Measurements from ENCODE around the gene ATP11A.
"Not testable (repeated sequence)": the region's sequence is repeated elsewhere in the genome, so short reads cannot be mapped to it uniquely, and the experiment has no call there.

ATP11A gene

DNA sequence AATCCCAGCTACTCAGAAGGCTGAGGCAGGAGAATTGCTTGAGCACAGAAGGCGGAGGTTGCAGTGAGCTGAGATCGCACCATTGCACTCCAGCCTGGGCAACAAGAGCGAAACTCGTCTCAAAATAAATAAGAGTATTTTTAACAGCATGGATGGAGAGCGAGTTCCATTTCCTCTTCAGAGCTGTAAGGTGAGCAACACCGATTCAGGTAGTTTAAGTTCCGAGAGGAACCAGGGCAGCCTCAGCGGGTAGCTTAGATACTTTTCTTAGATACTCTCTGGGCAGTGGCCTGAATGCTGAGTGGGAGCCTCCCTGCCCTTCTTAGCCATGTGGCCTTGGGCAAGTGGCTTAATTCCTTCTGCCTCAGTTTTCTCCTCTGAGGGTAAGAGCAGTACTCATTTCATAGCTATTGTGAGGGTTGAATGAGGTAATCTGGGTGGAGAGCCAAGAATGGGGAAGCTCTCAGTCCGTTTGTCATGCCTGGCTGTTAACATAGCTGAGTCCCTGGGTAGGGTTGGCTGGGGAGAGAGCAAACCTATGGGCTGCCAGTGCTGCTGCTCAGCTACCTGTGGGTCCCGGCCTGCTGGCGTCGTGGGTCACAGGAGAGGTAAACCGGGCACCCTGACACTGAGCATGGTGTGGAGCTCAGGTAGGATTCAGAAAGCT is 4.1 kb downstream of the ATP11A start:
- no peak for DNase-seq

DNA sequence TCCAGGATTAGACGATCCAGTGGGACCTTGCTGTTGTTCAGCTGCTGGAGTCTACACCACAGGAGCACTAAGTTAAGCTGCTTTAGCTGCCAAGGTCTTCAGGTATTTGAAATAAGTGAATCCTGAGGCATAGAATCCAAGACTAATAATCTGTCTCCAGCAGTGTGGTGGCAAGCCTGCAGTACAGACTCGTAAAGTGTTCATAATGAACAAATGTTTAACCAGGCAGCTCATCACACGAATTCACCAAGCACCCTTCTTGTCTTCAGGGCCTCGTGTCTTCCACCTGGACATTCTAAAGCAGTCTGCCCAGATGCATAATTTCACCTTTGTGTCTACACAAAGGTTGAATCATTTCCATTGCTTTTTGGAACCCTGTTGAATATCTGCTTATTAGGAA is 5.3 kb downstream of the ATP11A start:
- no peak for DNase-seq

DNA sequence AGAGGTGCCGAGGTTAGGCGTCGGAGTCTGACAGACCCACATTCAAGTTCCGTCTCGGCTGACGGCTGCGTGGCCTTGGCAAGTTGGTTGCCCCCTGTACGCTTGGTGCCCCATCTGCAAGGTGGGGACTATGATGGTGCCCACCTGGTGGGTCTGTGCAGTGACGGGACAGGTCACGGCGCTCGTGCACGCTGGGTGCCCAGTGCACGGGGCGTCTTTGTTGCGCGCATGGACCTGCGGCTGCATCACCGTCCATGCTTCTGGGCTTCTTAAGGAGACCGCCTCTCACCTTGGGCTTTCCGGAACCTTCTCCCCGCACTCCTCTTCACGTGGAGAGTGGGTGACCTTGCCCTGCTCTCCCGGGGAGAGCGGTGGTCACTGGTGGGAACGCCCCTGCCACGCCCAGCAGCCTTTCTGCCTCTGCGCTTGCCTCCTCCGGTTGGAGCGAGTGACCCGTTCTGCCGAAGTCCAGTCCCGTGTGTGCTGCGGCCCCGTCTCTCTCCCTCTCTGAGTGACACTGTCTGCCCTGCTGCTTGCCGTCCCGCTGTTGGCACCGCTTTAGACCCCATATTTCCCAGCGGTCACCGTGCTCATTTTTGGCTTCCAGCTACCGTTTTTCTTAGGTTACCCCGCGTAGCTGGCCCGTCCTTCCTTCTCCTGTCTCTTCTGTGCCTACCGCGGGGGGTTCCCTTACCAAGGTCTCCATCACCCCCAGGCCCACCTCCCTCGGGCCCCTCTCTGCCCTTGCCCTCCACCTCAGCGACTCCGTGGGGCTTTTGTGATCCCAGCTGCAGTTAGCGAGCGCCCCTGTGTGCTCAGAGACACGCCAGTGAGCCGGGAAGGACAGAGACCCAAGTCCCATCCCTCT is 6.4 kb downstream of the ATP11A start:
- no peak for DNase-seq

GRCh38 chr13:112696869-112697465 is 7.1 kb downstream of the ATP11A start:
- no peak for DNase-seq

- DNase-seq = no peak
Measured at GRCh38 chr13:112697756-112698655, 8.2 kb downstream of the ATP11A start.

- no peak for DNase-seq
Measured at GRCh38 chr13:112699322-112699918, 9.6 kb downstream of the ATP11A start.

DNA sequence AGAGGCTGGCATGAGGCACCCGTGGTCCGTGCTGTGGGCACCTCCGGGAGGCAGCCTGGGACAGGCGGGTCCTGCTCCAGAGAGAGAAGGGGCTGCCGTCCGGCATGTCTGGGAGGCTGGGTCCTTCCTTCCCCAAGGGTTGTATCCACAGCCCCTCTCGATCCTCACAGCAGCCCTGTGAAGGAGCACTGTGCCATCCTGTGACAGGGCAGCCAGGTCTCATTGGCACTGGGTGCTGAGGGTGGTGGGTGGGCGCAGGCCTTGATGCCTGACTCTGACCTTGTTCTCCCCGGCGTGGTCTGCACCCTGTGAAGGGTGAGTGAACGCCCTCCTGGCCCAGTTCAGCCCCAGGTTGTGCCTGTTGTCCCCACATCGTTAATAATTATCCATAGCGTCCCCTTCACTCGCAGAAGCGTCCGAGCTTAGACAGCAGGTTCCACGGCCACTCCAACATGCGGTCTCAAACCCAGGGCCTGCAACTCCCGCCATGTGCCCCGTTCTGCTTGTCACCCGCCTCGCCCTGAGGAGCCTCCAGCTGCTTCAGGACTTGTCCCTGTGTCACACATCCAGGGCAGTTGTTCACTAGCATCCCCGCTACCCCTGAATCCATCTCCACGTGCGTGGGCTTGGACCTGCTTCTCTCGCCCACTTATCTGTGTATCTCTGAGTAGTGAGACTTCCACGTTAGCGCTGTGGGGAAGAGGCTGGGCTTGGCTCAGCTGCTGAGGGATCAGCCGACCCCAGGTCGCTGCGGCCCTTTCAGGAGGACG is 10.6 kb downstream of the ATP11A start:
- no peak for DNase-seq

DNA sequence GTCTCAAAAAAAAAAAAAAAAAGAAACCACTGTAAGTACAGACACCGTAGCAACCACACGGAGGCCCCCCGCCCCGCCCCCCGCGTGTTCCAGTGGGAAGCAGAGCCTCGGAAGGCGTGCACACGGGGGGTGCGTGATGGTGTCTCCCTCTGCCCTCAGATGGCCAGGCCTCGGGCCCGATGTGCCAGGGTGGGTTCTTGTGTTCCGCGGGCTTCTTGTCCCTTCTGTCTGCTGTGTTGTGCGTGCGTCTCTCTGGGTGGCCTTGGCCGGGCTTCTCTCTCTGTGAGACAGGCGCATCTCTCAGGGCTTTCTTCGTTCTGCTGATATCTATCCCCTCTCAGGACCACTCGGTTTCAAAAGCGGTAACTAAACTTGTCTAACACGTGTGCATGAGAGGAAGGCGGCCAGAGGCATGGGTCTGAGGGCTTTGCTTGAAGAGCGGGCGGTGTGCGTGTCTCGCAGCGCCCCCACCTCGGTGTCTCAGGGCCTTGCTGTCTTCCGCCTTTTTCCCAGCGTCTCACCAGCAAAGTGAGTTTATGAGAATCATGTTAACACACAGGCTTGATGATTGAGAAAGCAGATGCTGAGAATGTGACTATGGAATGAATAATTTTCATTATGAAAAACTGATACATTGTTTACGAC is 12.6 kb downstream of the ATP11A start:
- DNase-seq = no peak

DNA sequence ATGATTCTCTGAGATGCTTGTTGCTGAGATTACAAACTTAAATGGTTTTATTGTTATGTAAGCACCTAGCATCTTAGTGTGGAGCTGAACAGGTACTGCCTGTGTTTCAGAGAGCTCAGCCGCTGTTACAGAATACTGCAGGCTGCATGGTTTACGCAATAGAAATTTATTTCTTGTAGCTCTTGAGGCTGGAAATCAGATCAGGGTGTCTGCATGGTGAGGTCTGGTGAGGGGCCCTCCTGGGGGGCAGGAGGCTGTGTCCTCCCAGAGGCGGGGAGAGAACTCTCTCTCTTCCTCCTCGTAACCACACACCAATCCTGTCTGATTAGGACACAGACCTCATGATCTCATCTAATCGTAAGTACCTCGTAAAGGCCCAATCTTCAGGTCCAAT is 13.1 kb downstream of the ATP11A start:
- no peak for DNase-seq

DNA sequence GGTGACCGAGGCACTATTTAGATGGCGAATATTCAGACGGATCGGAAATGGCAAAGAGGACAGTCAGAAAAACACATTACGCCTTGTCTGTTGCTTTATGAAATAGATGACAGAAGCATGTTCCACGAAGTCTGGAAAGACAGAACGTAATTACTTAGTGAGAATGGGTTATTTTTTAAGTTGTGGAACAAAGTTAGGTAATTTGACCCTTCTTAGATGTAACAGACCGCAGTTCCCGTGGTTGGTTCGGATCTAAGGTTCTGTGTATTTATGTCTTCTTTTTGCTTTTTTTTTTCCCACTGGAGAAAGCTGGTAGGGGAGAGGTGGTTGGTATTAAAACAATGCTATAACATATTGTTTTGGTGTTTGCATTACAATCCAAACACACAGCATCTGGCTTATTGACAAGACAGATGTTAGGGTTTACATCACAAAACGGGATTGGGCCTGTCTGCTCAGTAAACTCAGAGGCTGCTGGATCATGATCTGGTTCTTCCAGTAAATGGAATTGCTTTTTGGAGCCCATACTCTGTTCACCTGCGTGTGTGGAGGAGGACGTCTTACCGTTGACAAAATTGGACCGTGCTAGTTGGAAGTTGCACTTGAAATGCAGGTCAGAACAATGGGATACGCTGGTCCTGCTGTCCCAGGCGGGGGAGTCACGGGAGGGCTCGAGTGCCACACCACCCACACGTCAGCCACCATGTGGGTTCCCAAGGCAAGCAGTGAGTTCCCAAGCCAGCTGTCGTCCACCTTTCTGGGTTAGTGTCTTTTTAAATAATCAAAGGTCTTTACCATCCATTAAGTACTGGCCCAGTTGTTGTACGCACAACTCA is 13.8 kb downstream of the ATP11A start:
- DNase-seq = no peak

DNA sequence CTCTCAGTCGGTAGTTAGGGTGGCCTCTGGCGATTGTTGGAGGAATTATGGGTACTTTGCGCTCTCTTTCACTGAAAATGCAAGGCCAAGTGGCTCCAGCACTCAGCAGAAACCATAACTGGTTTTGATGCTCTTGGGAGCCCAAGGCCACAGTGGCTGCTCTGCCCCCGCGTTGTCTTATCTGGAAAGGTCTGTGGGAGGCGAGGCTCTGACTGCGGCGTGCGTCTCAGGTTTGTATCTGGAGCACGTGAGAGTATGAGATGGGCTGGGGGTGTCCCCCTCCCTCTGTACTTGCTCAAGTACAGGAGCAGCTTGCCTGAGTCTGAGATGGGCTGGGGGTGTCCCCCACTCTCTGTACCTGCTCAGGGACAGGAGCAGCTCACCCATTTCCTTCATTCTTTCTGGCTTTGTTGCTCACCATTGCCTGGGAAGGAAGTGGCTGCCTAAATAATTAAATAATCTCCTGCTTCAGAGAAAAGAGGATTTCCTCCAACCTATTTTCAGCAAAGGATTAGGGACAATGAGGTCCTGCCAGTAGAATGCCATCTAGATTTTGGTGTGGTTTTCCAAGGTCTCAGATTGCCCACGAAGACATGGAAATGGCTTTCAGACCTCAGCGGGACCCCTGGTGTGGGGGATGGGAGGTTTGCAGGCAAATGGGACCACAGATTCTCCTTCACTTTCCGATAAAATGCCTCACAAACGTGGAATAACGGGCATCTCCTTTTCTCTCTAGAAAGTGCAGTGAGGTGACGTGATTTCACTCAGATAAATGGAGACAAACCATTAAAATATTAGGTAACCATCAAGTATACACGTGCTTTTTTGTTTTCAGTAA is 14.7 kb downstream of the ATP11A start:
- DNase-seq = no peak

- DNase-seq = no peak
Measured at GRCh38 chr13:112705286-112705685, 15.4 kb downstream of the ATP11A start.

GRCh38 chr13:112706171-112706570 is 16.3 kb downstream of the ATP11A start:
- no peak for DNase-seq

DNA sequence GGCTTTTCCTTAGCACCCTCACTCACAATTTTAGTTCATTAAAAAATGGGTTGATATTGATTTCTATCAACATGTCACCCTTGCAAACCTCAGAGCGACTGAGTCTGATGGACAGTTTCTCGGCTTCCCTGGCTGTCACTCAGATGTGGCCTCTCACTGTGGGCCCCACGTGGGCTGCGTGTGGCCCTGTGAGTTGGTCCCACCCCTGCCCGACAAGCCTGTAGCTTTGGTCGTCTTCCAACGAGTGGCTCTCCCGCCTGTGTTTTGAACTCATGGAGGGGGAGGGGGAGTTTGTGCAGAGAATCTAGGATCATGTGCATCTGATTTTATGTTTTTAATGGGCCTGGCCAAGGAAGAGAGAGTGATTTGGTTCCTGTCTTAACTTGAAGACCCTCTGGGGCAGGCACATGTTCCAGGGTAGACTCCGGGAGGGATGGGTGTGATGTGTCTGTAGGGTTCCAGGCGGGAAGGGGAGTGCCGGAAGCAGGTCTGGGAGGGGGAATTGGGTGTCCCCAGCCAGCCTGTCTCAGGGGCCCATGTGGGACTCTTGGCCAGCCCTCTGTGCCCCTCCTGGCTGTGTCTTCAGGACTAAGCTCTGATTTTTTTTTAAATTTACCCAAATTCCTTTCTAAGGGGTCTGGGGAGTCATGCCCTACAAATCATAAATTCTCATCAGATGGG is 18.9 kb downstream of the ATP11A start:
- no peak for DNase-seq

GRCh38 chr13:112709316-112709715 is 19.5 kb downstream of the ATP11A start:
- not testable (repeated sequence) for DNase-seq

GRCh38 chr13:112709825-112710783 is 20.3 kb downstream of the ATP11A start:
- no peak for DNase-seq

- DNase-seq = no peak
Measured at GRCh38 chr13:112710855-112711527, 21.2 kb downstream of the ATP11A start.

Data from midbrain (tissue), 1 donor.